ENCODE measurements around the gene MAP4K3. TPM values are rescaled to one million over a fixed set of nuclear protein-coding genes. Genes with fewer than 3 reads are reported as not detected.

MAP4K3 gene
- total RNA-seq, 1 donor from 2014 or later, result 48.1 TPM

DNA sequence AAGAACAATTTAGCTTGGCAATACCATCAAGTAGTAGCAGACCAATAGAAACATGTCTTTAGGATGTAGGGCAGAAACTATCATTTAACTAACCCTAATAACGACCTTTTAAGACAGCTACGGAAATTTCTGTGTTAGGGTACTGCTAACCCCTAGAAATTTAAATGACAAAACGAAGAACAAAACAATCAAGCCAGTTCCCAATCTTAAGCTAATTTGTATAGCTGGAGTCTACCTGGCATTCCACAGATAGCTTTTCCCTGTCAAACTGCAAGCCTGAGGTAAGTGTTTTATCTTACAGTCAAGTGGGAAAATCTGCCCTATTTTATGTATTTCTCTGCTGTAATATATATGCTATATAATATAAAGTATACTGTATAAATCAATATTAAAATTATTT lies 155.7 kb downstream of the MAP4K3 start:
- H3K36me3 Mint-ChIP-seq (ENCODE audit: unreplicated experiment), result peaks cover 9% of the 10 kb centered on the region
- H3K4me1 Mint-ChIP-seq (ENCODE audit: low read depth, unreplicated experiment), result no peaks in the 10 kb centered on the region
- H3K27me3 Mint-ChIP-seq (ENCODE audit: unreplicated experiment), result no peaks in the 10 kb centered on the region
- H3K27ac Mint-ChIP-seq (ENCODE audit: unreplicated experiment), result no peak overlapping the region
- TF ChIP-seq, protein P1, sequence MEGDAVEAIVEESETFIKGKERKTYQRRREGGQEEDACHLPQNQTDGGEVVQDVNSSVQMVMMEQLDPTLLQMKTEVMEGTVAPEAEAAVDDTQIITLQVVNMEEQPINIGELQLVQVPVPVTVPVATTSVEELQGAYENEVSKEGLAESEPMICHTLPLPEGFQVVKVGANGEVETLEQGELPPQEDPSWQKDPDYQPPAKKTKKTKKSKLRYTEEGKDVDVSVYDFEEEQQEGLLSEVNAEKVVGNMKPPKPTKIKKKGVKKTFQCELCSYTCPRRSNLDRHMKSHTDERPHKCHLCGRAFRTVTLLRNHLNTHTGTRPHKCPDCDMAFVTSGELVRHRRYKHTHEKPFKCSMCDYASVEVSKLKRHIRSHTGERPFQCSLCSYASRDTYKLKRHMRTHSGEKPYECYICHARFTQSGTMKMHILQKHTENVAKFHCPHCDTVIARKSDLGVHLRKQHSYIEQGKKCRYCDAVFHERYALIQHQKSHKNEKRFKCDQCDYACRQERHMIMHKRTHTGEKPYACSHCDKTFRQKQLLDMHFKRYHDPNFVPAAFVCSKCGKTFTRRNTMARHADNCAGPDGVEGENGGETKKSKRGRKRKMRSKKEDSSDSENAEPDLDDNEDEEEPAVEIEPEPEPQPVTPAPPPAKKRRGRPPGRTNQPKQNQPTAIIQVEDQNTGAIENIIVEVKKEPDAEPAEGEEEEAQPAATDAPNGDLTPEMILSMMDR (IDR thresholded peaks at IDR 0.05; ENCODE audit: partially characterized antibody, unreplicated experiment), result no peak
- H3K9me3 Mint-ChIP-seq (ENCODE audit: unreplicated experiment), result peaks cover 1% of the 10 kb centered on the region
- DNase-seq, result no peak
- no peak overlapping the region for H3K4me3 Mint-ChIP-seq (ENCODE audit: unreplicated experiment)

DNA sequence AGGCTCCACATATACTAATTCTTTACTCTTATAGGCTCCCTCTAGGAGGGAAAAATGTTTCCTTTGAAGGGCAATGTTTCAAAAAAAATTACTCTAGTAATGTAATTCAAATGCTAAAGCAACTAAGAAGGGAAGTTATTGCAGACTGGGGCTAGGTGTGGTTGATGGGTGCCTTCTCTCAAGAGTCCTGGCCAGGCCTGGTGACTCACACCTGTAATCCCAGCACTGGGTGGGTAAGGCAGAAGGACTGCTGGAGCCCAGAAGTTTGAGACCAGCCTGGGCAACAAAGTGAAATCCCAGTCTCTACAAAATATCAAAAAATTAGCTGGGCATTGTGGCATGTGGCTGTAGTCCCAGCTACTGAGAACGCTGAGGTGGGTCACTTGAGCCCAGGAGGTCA lies 162.1 kb downstream of the MAP4K3 start:
- peaks cover 2% of the 10 kb centered on the region for H3K27me3 Mint-ChIP-seq (ENCODE audit: unreplicated experiment)
- H3K9me3 Mint-ChIP-seq (ENCODE audit: unreplicated experiment), result peaks cover 1% of the 10 kb centered on the region
- no peak overlapping the region for H3K27ac Mint-ChIP-seq (ENCODE audit: unreplicated experiment)
- H3K4me3 Mint-ChIP-seq (ENCODE audit: unreplicated experiment), result no peak overlapping the region
- H3K36me3 Mint-ChIP-seq (ENCODE audit: unreplicated experiment), result peaks cover 11% of the 10 kb centered on the region
- H3K4me1 Mint-ChIP-seq (ENCODE audit: low read depth, unreplicated experiment), result no peaks in the 10 kb centered on the region
- no peak for DNase-seq
- TF ChIP-seq, protein P1 (IDR thresholded peaks at IDR 0.05; ENCODE audit: partially characterized antibody, unreplicated experiment), result no peak

DNA sequence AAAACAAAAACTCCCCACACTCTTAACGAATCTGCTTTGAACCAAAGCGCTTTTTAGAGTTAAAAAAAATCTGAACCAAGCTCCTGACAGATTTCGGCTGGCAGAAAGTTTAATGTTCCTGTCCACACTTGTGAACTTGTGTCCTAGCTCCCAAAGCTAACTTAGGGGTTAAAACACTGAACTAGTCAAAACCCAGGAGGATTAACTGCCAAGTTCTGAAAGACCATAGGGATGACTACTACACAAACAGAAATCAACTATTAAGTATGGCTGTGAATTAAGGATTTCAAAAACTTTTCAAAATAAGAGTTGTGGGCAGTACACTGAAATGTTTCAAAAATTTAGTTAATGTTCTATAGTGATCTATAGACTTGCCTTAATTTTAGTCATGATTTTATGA lies 167.1 kb downstream of the MAP4K3 start:
- Mint-ChIP-seq H3K4me3 (ENCODE audit: unreplicated experiment) (no peak overlapping the region), H3K36me3 (ENCODE audit: unreplicated experiment) (no peaks in the 10 kb centered on the region), H3K4me1 (ENCODE audit: low read depth, unreplicated experiment) (peaks cover 4% of the 10 kb centered on the region), H3K27me3 (ENCODE audit: unreplicated experiment) (peaks cover 2% of the 10 kb centered on the region), H3K9me3 (ENCODE audit: unreplicated experiment) (no peaks in the 10 kb centered on the region), H3K27ac (ENCODE audit: unreplicated experiment) (no peak overlapping the region)
- TF ChIP-seq, protein P1 (IDR thresholded peaks at IDR 0.05; ENCODE audit: partially characterized antibody, unreplicated experiment), result no peak
- DNase-seq, result no peak

DNA sequence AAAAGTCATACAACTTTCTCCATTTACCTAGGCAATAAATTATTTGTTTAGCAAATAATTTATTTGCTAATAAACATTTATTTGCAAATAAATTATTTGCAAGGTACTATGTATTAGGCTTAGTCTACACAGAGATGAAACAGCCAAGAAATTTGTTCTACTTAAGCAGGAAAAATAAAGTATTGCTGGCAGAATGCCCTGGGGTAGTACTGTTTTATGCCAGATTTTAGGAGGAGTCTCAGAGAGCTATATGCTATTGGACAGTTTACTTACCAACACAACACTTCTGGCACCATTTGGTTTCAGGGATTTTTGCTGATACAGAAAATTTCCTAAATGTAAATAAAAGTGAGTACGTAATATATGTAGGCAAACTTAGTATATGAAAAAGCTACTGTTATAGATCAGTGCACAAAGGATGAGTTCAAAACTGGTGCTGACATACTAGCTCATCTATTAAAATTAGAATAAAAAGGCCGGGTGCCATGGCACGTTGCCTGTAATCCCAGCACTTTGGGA lies 170.1 kb downstream of the MAP4K3 start:
- no peak overlapping the region for H3K4me3 Mint-ChIP-seq (ENCODE audit: unreplicated experiment)
- H3K4me1 Mint-ChIP-seq (ENCODE audit: low read depth, unreplicated experiment), result peaks cover 4% of the 10 kb centered on the region
- H3K36me3 Mint-ChIP-seq (ENCODE audit: unreplicated experiment), result no peaks in the 10 kb centered on the region
- no peak for DNase-seq
- TF ChIP-seq, protein P1 (IDR thresholded peaks at IDR 0.05; ENCODE audit: partially characterized antibody, unreplicated experiment), result no peak
- no peak overlapping the region for H3K27ac Mint-ChIP-seq (ENCODE audit: unreplicated experiment)
- H3K9me3 Mint-ChIP-seq (ENCODE audit: unreplicated experiment), result no peaks in the 10 kb centered on the region
- peaks cover 2% of the 10 kb centered on the region for H3K27me3 Mint-ChIP-seq (ENCODE audit: unreplicated experiment)

DNA sequence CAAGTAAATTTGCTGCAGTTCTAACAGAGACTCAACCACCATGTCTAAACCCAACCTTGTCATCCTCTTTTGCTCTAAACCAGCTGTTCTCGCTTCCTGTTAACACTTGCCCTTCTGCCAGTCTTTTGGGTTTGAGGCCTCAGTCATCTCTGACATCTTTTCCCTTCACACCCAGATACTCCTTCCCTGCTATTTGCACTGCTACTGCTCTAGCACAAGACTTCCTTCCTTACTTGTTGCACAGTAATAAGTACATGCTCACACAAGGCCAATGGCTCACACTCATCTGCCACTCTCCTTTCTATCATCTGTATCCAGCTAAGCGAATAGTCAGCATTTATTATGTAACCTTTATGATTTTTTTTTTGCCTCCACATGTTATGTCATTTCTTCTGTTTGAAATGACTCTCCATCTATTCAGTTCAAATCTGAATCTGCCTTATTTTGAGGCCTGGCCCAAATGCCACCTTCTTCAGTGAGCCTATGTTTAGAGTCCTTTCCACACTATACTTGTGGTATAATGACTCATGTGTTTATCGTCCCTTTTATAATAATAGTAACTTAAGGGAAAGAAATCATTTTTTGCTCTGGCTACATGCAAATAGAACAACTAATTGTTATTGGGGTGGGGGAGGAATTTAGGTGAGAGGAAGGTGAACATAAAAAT lies 170.8 kb downstream of the MAP4K3 start:
- Mint-ChIP-seq H3K36me3 (ENCODE audit: unreplicated experiment) (no peaks in the 10 kb centered on the region), H3K27me3 (ENCODE audit: unreplicated experiment) (peaks cover 2% of the 10 kb centered on the region), H3K9me3 (ENCODE audit: unreplicated experiment) (no peaks in the 10 kb centered on the region), H3K4me1 (ENCODE audit: low read depth, unreplicated experiment) (peaks cover 4% of the 10 kb centered on the region), H3K4me3 (ENCODE audit: unreplicated experiment) (no peak overlapping the region), H3K27ac (ENCODE audit: unreplicated experiment) (no peak overlapping the region)
- TF ChIP-seq, protein P1 (IDR thresholded peaks at IDR 0.05; ENCODE audit: partially characterized antibody, unreplicated experiment), result no peak
- no peak for DNase-seq
